Measurements from ENCODE around the gene AOC1. TPM values are rescaled to one million over a fixed set of nuclear protein-coding genes. Genes with fewer than 3 reads are reported as not detected.
"Not testable (repeated sequence)": the region's sequence is repeated elsewhere in the genome, so short reads cannot be mapped to it uniquely, and the experiment has no call there.

AOC1 gene
- polyA plus RNA-seq, 1 donor from 2014 or later = not detected

- H3K9me2 ChIP-seq (ENCODE audit: insufficient read depth, low read length) = no peaks in the 10 kb centered on the region
These were observed 45.9 kb upstream of the AOC1 start for GRCh38 chr7:150806454-150806853.

GRCh38 chr7:150806863-150807262 lies 45.5 kb upstream of the AOC1 start:
- H3K9me3 ChIP-seq (ENCODE audit: low read length) = no peaks in the 10 kb centered on the region
- H3K4me3 ChIP-seq (ENCODE audit: low read length) = no peak overlapping the region
- H3K9ac ChIP-seq (ENCODE audit: low read length) = no peak overlapping the region
- H3K79me2 ChIP-seq (replicated peaks; ENCODE audit: insufficient read depth, low read length) = no peaks in the 10 kb centered on the region
- H3F3A ChIP-seq (ENCODE audit: insufficient read depth, low read length, poor library complexity, severe bottlenecking) = no peaks in the 10 kb centered on the region
- TF ChIP-seq EZH2 (IDR thresholded peaks at IDR 0.05; ENCODE audit: borderline replicate concordance, insufficient read depth, low read length, poor library complexity, severe bottlenecking) = no peak
- TF ChIP-seq TAF1 (IDR thresholded peaks at IDR 0.05; ENCODE audit: low read depth) = no peak
- TF ChIP-seq REST (IDR thresholded peaks at IDR 0.05; ENCODE audit: borderline replicate concordance) = no peak
- TF ChIP-seq MXI1 (conservative IDR thresholded peaks at IDR 0.05; ENCODE audit: poor library complexity, severe bottlenecking) = no peak
- TF ChIP-seq SMC3 (conservative IDR thresholded peaks at IDR 0.05; ENCODE audit: poor library complexity) = no peak
- no peak for TF ChIP-seq POLR2AphosphoS5 (IDR thresholded peaks at IDR 0.05)
- TF ChIP-seq EP300 (conservative IDR thresholded peaks at IDR 0.05; ENCODE audit: poor library complexity, severe bottlenecking) = no peak
- no peak overlapping the region for H3K27ac ChIP-seq (ENCODE audit: low read length)
- no peak overlapping the region for H2AFZ ChIP-seq (ENCODE audit: low read depth, low read length)
- peaks cover 6% of the 10 kb centered on the region for H3K27me3 ChIP-seq (ENCODE audit: insufficient read depth, low read depth, low read length)
- no peak overlapping the region for H3K4me2 ChIP-seq (ENCODE audit: low read length)
- H3K9me2 ChIP-seq (ENCODE audit: insufficient read depth, low read length) = no peaks in the 10 kb centered on the region
- no peaks in the 10 kb centered on the region for H3K36me3 ChIP-seq (ENCODE audit: insufficient read depth, low read length)
- no peaks in the 10 kb centered on the region for H4K20me1 ChIP-seq (ENCODE audit: insufficient read depth)

More at GRCh38 chr7:150806454-150806853, 45.9 kb upstream of the AOC1 start:
- Histone ChIP-seq H3K36me3 (ENCODE audit: insufficient read depth, low read length) (no peaks in the 10 kb centered on the region), H4K20me1 (ENCODE audit: insufficient read depth) (no peaks in the 10 kb centered on the region), H3K4me2 (ENCODE audit: low read length) (no peak overlapping the region), H3K9ac (ENCODE audit: low read length) (no peak overlapping the region), H3K79me2 (replicated peaks; ENCODE audit: insufficient read depth, low read length) (no peaks in the 10 kb centered on the region), H3K4me3 (ENCODE audit: low read length) (no peak overlapping the region), H3K27ac (ENCODE audit: low read length) (no peak overlapping the region), H3F3A (ENCODE audit: insufficient read depth, low read length, poor library complexity, severe bottlenecking) (no peaks in the 10 kb centered on the region), H3K27me3 (ENCODE audit: insufficient read depth, low read depth, low read length) (peaks cover 10% of the 10 kb centered on the region), H3K9me3 (ENCODE audit: low read length) (no peaks in the 10 kb centered on the region), H2AFZ (ENCODE audit: low read depth, low read length) (no peak overlapping the region)
- TF ChIP-seq TAF1 (IDR thresholded peaks at IDR 0.05; ENCODE audit: low read depth) (no peak), RAD21 (conservative IDR thresholded peaks at IDR 0.05) (no peak), POLR2AphosphoS5 (IDR thresholded peaks at IDR 0.05) (no peak), REST (IDR thresholded peaks at IDR 0.05; ENCODE audit: borderline replicate concordance) (no peak), SMC3 (conservative IDR thresholded peaks at IDR 0.05; ENCODE audit: poor library complexity) (no peak), CTCF (IDR thresholded peaks at IDR 0.05; ENCODE audit: poor library complexity, severe bottlenecking) (no peak), EZH2 (IDR thresholded peaks at IDR 0.05; ENCODE audit: borderline replicate concordance, insufficient read depth, low read length, poor library complexity, severe bottlenecking) (no peak), EP300 (conservative IDR thresholded peaks at IDR 0.05; ENCODE audit: poor library complexity, severe bottlenecking) (no peak), MXI1 (conservative IDR thresholded peaks at IDR 0.05; ENCODE audit: poor library complexity, severe bottlenecking) (no peak)

GRCh38 chr7:150807616-150808438 lies 44.5 kb upstream of the AOC1 start:
- not testable (repeated sequence) for H3K4me2 ChIP-seq (ENCODE audit: low read length); H3K27me3 ChIP-seq (ENCODE audit: insufficient read depth, low read depth, low read length); H3F3A ChIP-seq (ENCODE audit: insufficient read depth, low read length, poor library complexity, severe bottlenecking); H3K36me3 ChIP-seq (ENCODE audit: insufficient read depth, low read length); H3K79me2 ChIP-seq (replicated peaks; ENCODE audit: insufficient read depth, low read length); H3K4me3 ChIP-seq (ENCODE audit: low read length); H2AFZ ChIP-seq (ENCODE audit: low read depth, low read length); H3K9ac ChIP-seq (ENCODE audit: low read length); H4K20me1 ChIP-seq (ENCODE audit: insufficient read depth); H3K9me3 ChIP-seq (ENCODE audit: low read length); H3K27ac ChIP-seq (ENCODE audit: low read length); H3K9me2 ChIP-seq (ENCODE audit: insufficient read depth, low read length)
